ENCODE results near the gene DCAF17.
"Not testable (repeated sequence)": the region's sequence is repeated elsewhere in the genome, so short reads cannot be mapped to it uniquely, and the experiment has no call there.

The DCAF17 gene

DNA sequence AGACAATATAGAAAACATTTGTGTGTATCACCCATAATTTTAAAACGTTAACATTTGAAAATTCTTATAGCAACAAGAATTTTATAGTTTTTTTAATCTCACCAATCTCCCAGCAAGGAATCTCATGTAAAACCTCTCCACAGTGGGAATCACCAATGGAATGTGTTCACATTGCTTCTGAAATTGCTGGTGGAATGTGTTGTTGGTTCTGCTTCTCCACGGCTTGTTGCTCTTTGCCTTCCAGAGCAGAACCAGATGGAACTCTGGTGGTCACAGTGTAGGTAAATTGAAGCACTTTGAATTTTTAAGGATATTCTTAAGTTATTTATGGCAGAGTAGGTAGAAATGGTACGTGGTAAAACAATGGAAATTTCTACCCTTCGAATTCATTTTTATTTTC lies 35.1 kb downstream of the DCAF17 start:
- DNase-seq = no peak

DNA sequence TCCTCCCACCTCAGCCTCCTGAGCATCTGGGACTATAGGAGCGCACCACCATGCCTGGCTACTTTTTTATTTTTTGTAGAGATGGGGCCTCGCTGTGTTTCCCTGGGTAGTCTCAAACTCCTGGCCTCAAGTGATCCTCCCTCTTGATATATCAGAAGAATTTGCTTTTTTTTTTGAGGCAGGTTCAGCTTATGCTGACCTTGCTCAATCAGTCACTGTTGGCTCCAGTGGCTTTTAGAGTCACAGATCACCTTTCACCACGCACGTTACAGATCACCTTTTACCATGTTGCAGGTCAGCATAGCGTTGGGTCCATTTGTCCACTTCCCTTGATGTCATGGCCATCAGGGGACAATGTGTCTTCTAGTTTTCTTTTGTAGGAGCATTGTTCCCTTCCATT lies 36.1 kb downstream of the DCAF17 start:
- no peak for DNase-seq

- DNase-seq = no peak
Observed at GRCh38 chr2:171475979-171476378, 42.0 kb downstream of the DCAF17 start.

GRCh38 chr2:171478345-171478744 lies 44.3 kb downstream of the DCAF17 start:
- no peak for DNase-seq

DNA sequence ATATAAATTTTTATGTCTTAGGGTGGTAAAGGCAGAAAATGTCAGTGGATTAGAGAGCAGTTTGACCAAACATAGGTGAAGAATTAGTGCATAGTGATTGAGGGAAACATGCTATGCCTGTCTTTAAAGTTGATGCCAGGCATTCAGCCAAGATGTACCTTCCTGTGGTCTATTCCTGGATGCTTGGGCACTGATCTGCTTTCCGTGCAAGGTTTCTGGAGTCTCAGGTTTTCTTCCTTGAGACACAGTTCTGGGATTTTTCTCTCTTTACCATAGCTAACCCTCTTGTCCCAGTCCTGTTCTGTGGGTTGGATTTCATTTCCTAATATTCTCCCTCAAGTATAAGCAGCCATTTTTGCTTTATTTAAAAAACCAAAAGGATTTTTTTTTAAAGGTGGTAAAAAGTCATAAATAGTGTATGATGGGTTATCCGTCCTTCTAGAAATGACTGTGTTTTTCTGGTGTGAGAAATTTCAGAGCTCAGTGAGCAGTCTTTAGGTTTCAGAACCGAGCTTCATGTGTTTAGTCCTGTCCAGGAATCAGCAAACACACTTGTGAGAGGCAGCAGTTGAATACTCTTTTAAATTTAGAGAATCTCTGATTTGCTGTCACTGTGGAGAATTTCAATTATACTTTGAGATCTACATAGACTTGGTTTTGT lies 45.3 kb downstream of the DCAF17 start:
- DNase-seq = no peak

DNA sequence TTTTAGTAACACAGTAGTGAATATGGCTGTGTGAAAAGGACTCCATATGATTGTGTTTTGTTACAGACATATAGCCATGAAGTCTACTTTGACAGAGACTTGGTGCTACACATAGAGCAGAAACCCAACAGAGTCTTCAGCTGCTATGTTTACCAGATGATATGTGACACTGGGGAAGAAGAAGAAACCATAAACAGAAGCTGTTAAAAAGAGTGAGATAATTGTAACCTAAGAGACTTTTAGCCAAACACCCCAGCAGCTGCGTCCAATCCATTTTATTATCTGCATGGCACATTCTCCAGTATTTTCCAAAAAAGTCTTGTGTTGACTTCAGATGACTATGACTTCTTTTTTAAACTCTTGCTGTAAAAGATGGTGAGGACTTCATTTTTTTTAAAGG lies 46.9 kb downstream of the DCAF17 start:
- peak; percentile 57 for DNase-seq

DNA sequence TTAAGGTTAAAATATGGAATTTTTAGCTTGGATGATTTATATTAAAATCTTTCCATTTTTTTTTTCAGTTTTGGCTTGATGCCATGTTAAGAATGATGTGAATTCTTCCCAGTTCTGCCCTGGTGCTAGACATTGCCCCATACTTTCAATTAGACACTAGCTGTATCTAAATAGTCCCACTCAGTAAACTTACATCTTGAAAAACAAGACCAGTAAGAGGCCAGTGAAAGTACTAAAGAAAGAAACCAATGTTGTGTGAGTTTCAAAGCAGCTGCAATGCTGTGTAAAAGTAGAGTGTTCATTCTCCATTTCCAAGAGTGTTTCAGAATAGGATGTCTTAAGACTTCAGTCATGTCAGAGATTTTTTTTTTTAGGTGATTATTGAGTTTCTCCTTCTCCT lies 48.3 kb downstream of the DCAF17 start:
- DNase-seq = no peak

DNA sequence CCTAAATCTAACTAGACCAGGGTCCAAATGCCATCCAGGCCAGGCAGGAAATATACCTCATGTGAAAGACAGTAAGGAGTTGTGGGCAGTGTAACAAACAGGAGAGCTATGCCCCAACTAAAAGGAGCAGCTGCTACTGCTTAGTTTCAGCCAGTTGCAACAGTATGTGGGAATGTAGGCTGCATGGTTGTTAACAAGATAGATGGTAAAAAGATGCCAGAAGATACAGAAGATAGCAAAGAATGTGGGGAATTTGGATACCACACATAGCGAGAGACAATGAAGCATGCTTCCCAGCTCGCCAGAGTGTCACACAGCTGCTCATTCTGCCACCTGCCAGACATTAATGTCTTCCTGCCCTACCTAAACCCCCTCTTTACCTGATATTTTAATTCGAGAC lies 48.9 kb downstream of the DCAF17 start:
- DNase-seq = no peak

DNA sequence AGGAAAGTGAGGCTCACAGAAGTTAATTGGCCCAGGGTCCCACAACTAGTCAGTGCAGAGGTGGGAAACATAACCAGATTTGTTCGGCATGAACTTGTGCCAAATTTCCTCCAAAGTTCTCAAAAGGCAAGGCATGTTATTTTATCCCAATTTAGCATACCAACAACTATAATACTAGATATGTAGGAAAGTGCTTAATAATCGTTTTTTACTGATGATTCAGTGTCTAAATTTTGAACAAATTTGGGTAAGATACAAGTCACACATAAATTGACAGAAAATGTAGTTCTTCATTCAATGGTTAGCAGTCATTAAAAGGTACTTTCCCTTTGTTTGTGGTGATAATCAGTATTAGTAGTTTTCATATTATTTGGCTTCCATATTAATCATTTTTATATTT lies 49.8 kb downstream of the DCAF17 start:
- no peak for DNase-seq

DNA sequence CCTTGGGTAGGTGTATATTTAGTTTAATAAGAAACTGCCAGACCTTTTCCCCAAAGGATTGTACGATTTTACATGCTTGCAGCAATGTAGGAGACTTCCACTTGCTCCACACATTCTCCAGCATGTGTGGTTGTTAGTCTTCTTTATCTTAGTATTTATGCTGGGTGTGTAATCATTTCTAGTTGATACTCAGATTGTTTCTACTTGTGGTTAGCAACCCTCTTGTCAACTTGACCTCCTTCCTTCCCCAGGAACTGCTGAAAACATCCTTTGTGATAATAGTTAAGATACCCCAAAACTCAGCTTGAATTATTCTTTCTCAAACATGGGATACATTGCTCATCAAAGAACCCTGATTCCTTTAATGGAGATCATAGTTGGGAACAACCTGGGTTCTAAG lies 51.1 kb downstream of the DCAF17 start:
- DNase-seq = no peak

DNA sequence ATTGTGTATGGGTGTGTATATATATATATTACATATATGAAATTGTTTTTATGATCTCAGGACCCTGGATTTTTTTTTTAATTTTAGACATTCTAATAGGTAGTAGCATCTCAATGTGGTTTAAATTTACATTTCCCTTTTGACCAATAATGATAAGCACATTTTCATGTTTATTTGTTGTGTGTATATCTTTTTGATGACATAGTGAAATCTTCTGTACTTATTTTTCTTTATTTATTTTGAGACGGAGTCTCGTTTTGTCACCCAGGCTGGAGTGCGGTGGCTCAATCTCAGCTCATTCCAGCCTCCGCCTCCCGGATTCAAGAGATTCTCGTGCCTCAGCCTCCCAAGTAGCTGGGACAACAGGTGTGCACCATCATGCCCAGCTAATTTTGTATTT lies 53.2 kb downstream of the DCAF17 start:
- DNase-seq = no peak

DNA sequence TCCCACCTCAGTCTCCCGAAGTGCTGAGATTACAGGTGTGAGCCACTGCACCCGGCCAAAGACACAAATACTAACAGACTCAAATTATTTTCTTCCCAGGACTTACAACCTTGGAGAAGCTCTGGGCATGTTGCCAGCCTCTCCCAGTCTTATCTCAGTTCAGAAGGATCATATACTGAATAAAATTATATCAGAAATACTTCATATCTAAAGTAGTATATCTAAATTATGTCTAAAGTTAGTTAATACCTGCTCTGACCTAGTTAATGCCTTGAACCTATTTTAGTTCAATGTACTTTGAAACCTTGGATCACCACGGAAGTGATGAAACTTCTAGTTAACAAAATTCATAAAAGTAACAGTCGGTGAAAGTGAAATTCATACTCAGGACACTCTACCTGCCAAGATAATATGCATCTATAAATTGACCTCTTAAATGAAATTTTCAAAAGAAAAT lies 53.8 kb downstream of the DCAF17 start:
- DNase-seq = no peak

DNA sequence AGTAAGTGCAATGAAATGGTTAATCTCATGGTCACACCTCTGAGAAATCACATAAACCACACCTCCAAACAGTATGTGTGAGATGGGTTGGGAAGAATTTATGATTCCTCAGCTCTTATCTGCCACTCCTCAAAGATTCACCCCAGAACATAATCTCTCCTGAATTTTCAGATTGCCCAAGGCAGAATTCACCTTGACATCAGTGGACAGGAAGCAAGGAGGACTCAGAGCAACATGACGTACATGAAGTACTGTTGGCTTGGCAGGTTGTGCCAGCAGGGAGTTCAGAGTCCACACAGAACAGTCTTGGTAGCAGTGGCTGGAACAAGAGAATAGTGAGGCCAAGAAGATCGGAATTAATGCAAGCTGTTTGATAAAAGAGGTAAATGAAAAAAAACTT lies 56.6 kb downstream of the DCAF17 start:
- DNase-seq = no peak

- DNase-seq = no peak
Observed at GRCh38 chr2:171491292-171491691, 57.3 kb downstream of the DCAF17 start.

GRCh38 chr2:171492664-171493063 lies 58.6 kb downstream of the DCAF17 start:
- DNase-seq = no peak

DNA sequence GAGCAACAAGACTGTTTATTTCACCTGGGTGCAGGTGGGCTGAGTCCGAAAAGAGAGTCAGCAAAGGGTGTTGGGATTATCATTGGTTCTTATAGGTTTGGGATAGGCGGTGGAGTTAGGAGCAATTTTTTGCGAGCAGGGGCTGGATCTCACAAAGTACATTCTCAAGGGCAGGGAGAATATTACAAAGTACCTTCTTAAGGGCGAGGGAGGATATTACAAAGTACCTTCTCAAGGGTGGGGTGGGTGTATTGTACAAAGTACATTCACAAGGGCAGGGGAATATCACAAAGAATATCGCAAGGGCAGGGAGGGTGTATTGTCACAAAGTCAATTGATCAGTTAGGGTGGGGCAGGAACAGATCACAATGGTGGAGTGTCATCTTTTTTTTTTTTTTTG lies 63.6 kb downstream of the DCAF17 start:
- not testable (repeated sequence) for DNase-seq

DNA sequence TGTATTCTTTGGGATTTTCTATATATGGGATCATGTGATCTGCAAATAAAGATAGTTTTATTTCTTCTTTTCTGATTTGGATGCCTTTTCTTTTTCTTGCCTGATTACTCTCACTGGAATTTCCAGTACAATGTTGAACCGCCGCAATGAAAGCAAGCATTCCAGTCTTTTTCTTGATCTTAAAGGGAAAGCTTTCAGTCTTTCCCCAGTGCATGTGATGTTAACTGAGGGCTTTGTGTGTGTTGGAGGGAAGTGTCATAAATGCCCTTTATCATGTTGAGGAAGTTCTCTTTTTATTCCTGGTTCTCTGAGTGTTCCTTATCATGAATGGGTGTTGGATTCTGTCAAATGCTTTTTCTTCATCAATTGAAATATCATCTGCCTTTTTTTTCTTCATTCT lies 71.3 kb downstream of the DCAF17 start:
- DNase-seq = no peak

DNA sequence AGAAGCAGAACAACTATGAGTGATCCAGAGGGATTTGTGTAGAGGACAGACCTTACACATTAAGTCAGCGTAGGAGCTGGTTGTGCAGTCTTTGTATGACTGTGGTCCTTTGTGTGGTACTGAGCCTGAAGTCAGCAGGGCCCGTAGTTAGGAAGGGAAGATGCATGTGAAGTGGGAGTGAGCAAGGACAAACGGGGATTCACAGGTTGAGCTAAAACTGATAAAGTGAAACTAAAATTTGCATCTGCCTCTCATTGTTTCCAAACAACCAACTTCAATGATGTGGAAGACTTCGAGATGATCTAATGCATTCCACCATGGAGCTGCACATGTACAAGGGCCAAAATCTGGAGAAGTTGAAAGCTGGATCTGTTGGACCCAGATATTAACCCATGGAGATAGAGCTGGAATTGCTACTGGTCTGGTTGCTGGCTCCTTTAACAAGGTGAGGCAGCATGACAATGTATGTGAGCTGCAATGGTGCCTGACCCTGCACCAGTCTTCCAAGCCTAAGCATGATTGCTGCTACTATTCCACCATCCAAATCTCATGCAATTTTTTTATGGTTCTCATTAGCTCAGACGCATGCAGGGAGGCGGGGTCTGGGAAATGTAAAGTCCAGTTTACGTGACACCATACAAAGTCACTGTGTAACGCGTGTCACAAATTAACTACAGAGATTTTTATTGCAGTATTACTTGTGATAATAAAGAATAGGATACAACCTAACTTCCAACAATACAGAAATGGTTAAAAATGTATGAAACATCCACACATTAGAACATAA lies 76.1 kb downstream of the DCAF17 start:
- DNase-seq = no peak

DNA sequence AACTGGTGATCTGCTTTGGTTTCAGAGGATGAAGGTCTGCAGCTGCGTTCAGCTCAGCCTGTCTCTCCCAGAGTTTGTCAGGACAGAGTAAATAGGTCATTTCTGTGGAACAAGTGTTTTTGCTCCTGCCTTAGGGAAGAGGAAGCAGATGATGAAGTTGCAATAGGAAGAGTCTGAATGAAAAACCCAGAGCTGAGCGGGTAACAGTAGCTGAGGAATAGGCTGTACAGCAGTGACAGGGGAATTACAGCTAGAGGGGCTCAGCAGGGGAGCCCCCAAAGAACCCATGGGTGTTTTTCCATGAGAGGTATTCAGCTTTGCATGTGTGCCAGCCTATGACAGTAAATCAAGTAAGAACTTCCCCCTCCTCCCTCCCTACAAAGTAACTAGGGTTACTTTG lies 78.0 kb downstream of the DCAF17 start:
- no peak for DNase-seq

DNA sequence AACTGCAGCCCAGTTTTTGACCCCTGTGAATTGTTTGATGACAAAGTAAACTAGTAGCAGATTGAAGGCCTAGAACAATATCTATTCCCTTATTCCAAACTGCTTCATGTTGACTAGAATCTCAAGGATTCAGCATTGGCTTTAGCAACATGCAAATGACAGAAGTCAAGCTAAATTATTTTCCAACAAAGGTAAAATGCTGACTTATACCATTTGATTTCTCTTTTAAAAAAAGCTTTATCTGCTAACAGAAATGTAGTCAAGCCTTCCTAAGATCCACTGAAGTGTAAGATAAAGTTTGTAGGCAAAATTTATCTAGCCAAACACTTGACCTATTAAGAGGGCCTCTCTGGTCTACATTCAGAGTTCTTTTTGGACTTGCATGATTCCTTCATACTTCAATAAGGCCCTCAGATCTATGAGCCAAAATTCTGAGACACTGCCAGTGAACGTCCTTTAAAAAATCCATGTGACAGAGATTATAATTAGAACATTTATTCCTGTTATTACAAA lies 78.7 kb downstream of the DCAF17 start:
- DNase-seq = no peak

DNA sequence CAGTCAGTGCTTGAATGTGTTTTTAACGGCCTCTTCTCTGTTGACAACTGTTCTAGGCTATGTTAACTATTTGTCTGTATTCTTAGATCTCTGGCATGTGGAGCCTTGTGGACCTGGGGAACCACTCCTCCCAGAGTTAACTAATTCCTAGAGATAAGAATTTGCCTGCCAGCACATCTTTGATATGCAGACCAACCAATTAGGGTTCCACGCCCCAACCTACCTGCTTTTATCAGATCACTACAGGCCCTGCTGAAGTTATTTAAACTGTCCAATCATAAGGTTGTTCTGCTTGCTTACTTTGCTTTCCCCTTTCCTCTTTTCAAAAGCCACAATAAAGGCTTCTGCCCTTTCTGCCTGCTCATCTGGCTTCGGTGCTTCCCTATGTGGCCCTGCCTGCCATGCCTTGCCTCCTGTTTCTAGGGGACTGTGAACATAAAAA lies 79.7 kb downstream of the DCAF17 start:
- no peak for DNase-seq

GRCh38 chr2:171514908-171515582 lies 81.0 kb downstream of the DCAF17 start:
- no peak for DNase-seq

DNA sequence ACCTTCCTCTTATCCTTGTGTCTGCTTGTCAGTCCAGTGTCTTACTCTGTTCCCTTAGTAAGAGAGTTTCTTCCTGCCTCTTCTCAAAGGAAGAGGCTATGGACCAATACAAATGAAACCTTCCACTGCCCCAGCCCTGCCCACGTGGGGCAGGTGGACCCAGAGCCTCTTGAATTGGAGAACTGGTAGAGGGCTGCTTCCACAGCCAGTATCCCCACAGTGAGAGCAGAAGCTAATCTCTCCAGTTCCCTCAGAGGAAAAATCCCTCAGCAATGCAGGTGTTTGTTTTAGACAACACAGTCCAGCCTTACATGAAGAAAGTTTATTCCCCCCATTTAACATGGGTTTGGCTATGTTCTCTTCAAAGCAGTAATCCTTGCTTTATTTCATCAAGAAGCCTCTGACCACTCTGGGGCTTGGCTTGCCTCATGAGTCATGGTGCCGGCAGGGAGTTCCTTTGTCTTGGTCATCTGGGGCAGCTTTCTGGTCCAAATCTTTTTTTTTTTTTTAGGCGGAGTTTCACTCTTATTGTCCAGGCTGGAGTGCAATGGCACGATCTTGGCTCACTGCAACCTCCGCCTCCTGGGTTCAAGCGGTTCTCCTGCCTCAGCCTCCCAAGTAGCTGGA lies 81.8 kb downstream of the DCAF17 start:
- DNase-seq = no peak
